Measurements from ENCODE around the gene SH3GLB2.

DNA sequence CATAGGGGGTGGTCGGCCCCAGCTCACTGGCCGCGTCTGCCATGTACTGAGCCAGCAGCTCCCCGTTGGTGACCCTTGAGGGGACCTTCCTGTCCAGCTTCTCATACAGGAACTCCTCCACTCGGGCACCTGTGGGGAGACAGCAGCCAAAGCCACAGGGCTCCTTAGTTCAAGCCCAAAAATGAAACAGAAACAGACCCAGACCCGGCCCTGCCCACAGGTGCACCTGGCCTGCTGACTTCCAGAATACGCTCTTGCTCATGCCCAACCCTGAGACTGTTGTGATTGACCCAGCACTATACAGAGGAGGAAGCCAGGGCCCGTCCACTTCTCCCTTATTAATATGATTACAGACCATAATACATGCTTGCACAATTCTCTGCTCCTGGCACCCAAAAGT lies 7.0 kb downstream of the SH3GLB2 start:
- TF ChIP-seq, protein P1, sequence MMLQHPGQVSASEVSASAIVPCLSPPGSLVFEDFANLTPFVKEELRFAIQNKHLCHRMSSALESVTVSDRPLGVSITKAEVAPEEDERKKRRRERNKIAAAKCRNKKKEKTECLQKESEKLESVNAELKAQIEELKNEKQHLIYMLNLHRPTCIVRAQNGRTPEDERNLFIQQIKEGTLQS (IDR thresholded peaks at IDR 0.05; ENCODE audit: insufficient read depth, low read depth, low read length), result no peak
- TF ChIP-seq, protein P2, sequence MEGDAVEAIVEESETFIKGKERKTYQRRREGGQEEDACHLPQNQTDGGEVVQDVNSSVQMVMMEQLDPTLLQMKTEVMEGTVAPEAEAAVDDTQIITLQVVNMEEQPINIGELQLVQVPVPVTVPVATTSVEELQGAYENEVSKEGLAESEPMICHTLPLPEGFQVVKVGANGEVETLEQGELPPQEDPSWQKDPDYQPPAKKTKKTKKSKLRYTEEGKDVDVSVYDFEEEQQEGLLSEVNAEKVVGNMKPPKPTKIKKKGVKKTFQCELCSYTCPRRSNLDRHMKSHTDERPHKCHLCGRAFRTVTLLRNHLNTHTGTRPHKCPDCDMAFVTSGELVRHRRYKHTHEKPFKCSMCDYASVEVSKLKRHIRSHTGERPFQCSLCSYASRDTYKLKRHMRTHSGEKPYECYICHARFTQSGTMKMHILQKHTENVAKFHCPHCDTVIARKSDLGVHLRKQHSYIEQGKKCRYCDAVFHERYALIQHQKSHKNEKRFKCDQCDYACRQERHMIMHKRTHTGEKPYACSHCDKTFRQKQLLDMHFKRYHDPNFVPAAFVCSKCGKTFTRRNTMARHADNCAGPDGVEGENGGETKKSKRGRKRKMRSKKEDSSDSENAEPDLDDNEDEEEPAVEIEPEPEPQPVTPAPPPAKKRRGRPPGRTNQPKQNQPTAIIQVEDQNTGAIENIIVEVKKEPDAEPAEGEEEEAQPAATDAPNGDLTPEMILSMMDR (IDR thresholded peaks at IDR 0.05; ENCODE audit: control extremely low read depth in 1 of 3, insufficient read depth in 1 of 3, low read depth in 1 of 3, low read length in 3 of 3), result no peak
- no peak for TF ChIP-seq SIN3A (conservative IDR thresholded peaks at IDR 0.05 in 1 of 2, IDR thresholded peaks at IDR 0.05 in 1 of 2; ENCODE audit: low read depth in 1 of 2, low read length in 2 of 2)
